HG03469 (cell line): ENCODE results near the gene FAM107A.

ENCODE experiments used
- ATAC-seq: cut with Tn5 transposase; IDR thresholded peaks from one replicate; pipeline ENCODE4 v1.9.1; 2021; ENCODE audit warnings: mild to moderate bottlenecking, moderate library complexity, moderate number of reproducible peaks; ENCODE audit not compliant: unreplicated experiment

Gene FAM107A, protein sequence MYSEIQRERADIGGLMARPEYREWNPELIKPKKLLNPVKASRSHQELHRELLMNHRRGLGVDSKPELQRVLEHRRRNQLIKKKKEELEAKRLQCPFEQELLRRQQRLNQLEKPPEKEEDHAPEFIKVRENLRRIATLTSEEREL

GRCh38 chr3:58577269-58577821 is at the start of gene FAM107A:
TSS of gene FAM107A (minus strand) at chr3:58577391. CDS start at chr3:58569860, 7,531 bp downstream.
- no peak for ATAC-seq

GRCh38 chr3:58625196-58625824 is 48.1 kb upstream of the FAM107A start:
- ATAC-seq: no peak

DNA sequence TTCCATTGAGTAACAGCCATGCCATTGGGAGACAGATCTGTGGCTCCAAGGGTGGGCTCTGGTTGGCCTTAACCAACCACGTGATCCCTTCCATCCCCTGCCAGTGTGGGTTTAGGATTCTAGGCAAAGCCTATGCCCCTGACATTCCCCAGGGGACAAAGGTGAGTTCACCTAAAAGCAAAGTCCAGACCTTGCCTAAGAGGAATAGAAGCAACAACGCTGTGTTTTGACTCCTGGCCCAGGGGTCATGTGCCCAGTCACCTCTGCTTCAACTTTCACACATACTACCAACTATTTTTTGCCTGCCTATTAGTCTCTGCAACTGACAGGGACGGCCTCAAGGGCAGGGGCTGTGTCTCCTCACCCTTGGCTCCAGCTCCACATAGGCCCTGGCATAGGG is 47.4 kb upstream of the FAM107A start:
- no peak for ATAC-seq

DNA sequence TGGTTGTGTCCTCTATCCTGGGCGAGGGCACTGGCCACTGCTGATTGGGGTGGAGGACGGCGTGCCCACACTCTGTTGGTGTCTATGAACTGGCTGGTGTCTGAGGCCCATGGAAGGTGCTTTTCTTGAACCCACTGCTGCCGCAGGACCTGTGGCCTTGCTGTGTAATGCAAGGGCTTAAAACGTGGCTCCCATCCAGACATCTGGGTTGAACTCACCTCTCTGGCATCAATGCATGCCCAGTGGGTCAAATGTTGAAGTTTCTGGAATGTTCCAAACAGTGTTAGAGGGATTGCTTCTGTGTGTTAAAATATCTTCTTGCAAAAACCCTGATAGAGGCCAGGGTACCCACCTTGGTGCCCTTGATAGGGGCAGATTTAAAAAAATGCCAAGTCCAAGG is 46.8 kb upstream of the FAM107A start:
- no peak for ATAC-seq

GRCh38 chr3:58623478-58623877 is 46.3 kb upstream of the FAM107A start:
- no peak for ATAC-seq

GRCh38 chr3:58622892-58623291 is 45.7 kb upstream of the FAM107A start:
- ATAC-seq: no peak

GRCh38 chr3:58622436-58622835 is 45.2 kb upstream of the FAM107A start:
- no peak for ATAC-seq

GRCh38 chr3:58621086-58621830 is 44.1 kb upstream of the FAM107A start:
- ATAC-seq: no peak

DNA sequence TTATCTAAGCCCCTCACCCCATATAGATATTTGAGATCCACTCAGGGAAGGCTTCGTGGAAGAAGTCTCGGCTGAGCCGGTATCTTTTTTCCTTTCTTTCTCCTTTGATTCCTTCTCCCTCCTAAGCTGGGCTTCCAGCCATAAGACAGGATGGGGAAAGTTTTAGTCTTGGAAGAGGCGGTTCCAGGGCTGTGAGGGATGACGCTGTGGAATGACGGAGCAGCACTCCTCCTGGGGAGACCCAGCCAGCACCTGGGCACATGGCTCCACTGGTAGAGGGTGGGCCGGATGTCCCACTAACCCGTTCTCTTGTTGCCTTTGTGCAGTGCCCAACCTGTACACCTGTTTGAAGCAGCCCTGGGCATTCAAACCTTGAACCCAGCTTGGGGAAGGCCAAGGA is 43.2 kb upstream of the FAM107A start:
- no peak for ATAC-seq

- no peak for ATAC-seq
These were observed 40.2 kb upstream of the FAM107A start for GRCh38 chr3:58617338-58617761.

- ATAC-seq: no peak
These were observed 36.3 kb upstream of the FAM107A start for GRCh38 chr3:58613236-58614132.

GRCh38 chr3:58612830-58613229 is 35.6 kb upstream of the FAM107A start:
- ATAC-seq: no peak

DNA sequence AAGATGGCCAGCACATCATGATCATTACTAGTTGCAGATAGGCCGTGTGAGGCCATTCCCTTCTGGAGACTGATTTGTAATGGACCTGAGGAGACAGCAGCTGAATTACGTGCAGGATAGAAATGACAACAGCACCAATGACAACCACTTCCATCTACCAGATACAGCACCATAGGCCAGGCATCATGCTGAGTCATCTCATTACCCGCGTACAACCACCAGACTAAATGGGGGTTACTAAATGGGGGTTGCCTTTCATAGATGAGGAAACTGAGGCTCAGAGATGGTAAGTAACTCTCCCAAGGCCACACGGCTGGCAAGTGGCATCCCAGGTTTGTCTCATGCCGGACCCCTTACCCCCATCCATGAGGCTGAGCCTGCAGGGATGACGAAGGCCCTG is 32.8 kb upstream of the FAM107A start:
- ATAC-seq: peak; percentile 72

- no peak for ATAC-seq
These were observed 31.5 kb upstream of the FAM107A start for GRCh38 chr3:58608648-58609047.

DNA sequence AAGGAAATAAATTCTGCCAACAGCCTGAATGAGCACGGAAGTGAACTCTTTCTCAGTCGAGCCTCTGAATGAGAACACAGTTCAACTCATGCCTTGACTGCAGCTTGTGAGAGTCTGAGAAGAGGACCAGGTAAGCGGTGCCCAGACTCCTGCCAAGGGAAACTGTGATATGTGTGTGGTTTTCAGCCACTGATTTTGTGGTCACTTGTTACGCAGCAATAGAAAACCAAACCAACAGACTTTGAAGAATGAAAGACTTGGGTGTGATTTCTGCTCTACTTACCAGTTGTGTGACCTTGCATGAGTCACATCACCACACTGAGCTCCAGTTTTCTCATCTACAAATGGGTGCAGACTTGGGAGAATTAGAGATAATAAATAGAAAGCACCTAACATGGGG is 30.6 kb upstream of the FAM107A start:
- ATAC-seq: no peak

DNA sequence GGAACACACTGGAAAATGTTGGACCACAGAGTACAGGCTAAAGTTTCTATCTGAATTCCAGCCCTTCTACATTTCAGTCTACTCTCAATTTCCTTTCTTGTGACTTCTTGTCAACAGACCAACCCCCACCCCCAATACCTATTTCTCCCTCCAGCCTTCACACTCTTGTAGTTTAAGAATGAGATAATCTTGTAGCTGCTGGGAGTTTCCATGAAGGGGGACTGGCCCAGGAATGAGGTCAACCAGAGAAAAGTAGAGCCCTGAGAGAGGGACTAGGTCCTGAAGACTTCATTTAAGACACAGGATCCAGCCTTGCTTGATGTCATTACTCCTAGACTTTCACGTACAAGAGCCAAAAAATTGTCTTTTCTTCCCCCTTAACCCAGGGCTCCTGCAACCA is 29.5 kb upstream of the FAM107A start:
- ATAC-seq: no peak

DNA sequence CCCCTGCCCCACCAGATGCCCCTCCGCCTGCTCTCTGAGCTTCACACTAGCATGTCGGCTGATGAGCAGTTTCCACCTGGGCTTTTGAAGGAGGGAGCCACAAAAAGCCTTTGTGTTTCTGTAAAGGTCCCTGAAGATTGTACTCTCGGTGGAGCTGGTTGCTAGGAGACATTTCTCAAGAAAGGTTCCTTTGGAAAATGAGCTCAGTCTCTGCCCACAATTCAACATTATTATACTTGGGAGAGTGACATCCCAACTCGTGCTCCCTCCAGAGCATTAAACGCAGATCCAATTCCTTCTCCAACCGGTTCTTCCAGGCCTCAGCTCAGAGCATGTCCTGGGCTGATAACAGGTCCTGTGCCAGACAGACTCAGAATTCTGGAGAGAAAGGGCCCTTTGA is 26.8 kb upstream of the FAM107A start:
- no peak for ATAC-seq

DNA sequence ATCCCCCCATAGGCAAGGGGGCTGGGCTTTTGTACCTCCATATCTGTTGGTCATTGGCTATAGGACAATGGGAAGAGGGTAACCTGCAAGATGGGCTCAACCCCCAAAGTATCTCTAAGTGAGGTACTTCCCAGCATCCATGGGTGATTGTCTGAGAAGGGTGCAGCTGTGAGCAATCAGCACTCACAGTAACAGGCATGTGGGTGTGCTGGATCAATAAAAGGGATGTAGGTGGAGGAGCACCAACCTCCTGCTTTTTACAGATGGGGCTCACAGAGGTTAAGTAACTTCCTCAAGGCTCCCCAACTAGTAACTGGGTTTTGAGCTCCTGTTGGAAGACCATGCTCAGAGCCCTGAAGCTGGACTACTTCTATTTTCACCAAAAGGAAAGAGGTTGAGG is 26.4 kb upstream of the FAM107A start:
- ATAC-seq: no peak

GRCh38 chr3:58597770-58598310 is 20.6 kb upstream of the FAM107A start:
- ATAC-seq: no peak

GRCh38 chr3:58596834-58597518 is 19.8 kb upstream of the FAM107A start:
- no peak for ATAC-seq
